T-helper 1 cell treated with Interleukin-12 subunit alpha and Interleukin-12 subunit beta and Interleukin-4 antibody, amounts not matched to agents 30 μg/mL and 1 μg/mL, for 36 hours (primary cell): ENCODE measurements around the gene NPHP3.

Experiments
- H3K27ac Mint-ChIP-seq: one replicate; pipeline ENCODE4 v1.8.0; 2021; ENCODE audit warnings: mild to moderate bottlenecking, mixed read lengths
- H3K27me3 Mint-ChIP-seq: one replicate; pipeline ENCODE4 v1.8.0; 2021; ENCODE audit warnings: low read depth, mixed read lengths
- H3K36me3 Mint-ChIP-seq: one replicate; pipeline ENCODE4 v1.8.0; 2021; ENCODE audit warnings: low read depth, mixed read lengths
- H3K4me1 Mint-ChIP-seq: one replicate; pipeline ENCODE4 v1.8.0; 2021; ENCODE audit warnings: low read depth, mixed read lengths
- H3K4me3 Mint-ChIP-seq: one replicate; pipeline ENCODE4 v1.8.0; 2021; ENCODE audit warnings: mild to moderate bottlenecking, moderate library complexity, mixed read lengths
- H3K9me3 Mint-ChIP-seq: one replicate; pipeline ENCODE4 v1.8.0; 2021; ENCODE audit warnings: mixed read lengths

Gene NPHP3

GRCh38 chr3:132716372-132716771, 5.8 kb downstream of the NPHP3 start:
- Mint-ChIP-seq H3K36me3 (peaks cover 22% of the 10 kb centered on the region), H3K9me3 (no peaks in the 10 kb centered on the region), H3K4me3 (no peak overlapping the region), H3K4me1 (peaks cover 17% of the 10 kb centered on the region), H3K27me3 (no peaks in the 10 kb centered on the region), H3K27ac (no peak overlapping the region)

GRCh38 chr3:132713977-132714727, 8.1 kb downstream of the NPHP3 start:
- Mint-ChIP-seq H3K4me1 (peaks cover 4% of the 10 kb centered on the region), H3K36me3 (peaks cover 29% of the 10 kb centered on the region), H3K9me3 (no peaks in the 10 kb centered on the region), H3K27me3 (no peaks in the 10 kb centered on the region), H3K27ac (no peak overlapping the region), H3K4me3 (no peak overlapping the region)

GRCh38 chr3:132710311-132710710, 11.9 kb downstream of the NPHP3 start:
- H3K27me3 Mint-ChIP-seq = no peaks in the 10 kb centered on the region
- peaks cover 39% of the 10 kb centered on the region for H3K36me3 Mint-ChIP-seq
- no peaks in the 10 kb centered on the region for H3K9me3 Mint-ChIP-seq
- H3K27ac Mint-ChIP-seq = no peak overlapping the region
- peaks cover 1% of the 10 kb centered on the region for H3K4me1 Mint-ChIP-seq
- no peak overlapping the region for H3K4me3 Mint-ChIP-seq

DNA sequence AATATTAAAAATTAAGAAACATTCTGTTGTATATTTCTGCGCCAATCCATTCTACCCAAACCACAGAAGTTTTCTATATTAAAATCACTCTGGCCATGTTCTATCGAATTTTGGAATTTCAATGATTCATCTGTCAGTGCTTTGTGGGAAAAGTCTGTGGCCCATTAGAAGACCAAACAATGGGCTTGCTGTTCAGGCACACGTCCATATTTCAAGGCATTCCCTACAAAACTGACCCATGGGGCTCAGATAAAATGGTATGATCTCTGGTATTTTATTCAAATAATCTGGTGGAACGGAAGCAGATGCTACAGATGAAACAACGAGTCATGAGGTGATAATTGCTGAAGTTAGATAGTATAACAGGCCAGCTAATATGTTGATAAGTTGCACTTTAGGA, 12.4 kb downstream of the NPHP3 start:
- no peak overlapping the region for H3K4me3 Mint-ChIP-seq
- no peaks in the 10 kb centered on the region for H3K27me3 Mint-ChIP-seq
- H3K27ac Mint-ChIP-seq = no peak overlapping the region
- H3K4me1 Mint-ChIP-seq = peaks cover 1% of the 10 kb centered on the region
- H3K9me3 Mint-ChIP-seq = no peaks in the 10 kb centered on the region
- H3K36me3 Mint-ChIP-seq = peaks cover 39% of the 10 kb centered on the region

DNA sequence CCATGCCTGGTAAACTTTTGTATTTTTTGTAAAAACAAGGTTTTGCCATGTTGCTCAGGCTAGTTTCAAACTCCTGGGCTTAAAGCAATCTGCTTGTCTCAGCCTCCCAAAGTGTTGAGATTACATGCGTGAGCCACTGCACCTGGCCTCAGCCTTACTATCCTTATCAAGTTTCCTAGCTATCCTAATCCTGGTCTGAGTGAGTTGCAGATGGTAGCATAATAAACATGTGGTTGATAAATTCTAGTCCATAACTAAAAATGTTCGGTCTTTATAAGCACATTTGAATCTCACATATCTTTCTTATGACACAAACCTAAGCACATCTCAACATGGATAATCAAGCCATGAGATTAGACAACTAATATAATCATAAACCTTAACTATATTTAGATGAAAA, 18.5 kb downstream of the NPHP3 start:
- H3K27me3 Mint-ChIP-seq = no peaks in the 10 kb centered on the region
- H3K36me3 Mint-ChIP-seq = peaks cover 42% of the 10 kb centered on the region
- H3K4me3 Mint-ChIP-seq = no peak overlapping the region
- H3K27ac Mint-ChIP-seq = no peak overlapping the region
- H3K4me1 Mint-ChIP-seq = no peaks in the 10 kb centered on the region
- no peaks in the 10 kb centered on the region for H3K9me3 Mint-ChIP-seq

GRCh38 chr3:132695422-132695821, 26.8 kb downstream of the NPHP3 start:
- H3K27me3 Mint-ChIP-seq = no peaks in the 10 kb centered on the region
- peaks cover 29% of the 10 kb centered on the region for H3K36me3 Mint-ChIP-seq
- H3K4me3 Mint-ChIP-seq = no peak overlapping the region
- H3K27ac Mint-ChIP-seq = no peak overlapping the region
- no peaks in the 10 kb centered on the region for H3K9me3 Mint-ChIP-seq
- H3K4me1 Mint-ChIP-seq = no peaks in the 10 kb centered on the region

GRCh38 chr3:132694991-132695390, 27.2 kb downstream of the NPHP3 start:
- no peak overlapping the region for H3K27ac Mint-ChIP-seq
- peaks cover 30% of the 10 kb centered on the region for H3K36me3 Mint-ChIP-seq
- H3K4me1 Mint-ChIP-seq = no peaks in the 10 kb centered on the region
- no peak overlapping the region for H3K4me3 Mint-ChIP-seq
- H3K27me3 Mint-ChIP-seq = no peaks in the 10 kb centered on the region
- H3K9me3 Mint-ChIP-seq = no peaks in the 10 kb centered on the region

GRCh38 chr3:132690040-132690439, 32.2 kb downstream of the NPHP3 start:
- Mint-ChIP-seq H3K27ac (no peak overlapping the region), H3K36me3 (peaks cover 31% of the 10 kb centered on the region), H3K9me3 (no peaks in the 10 kb centered on the region), H3K4me1 (no peaks in the 10 kb centered on the region), H3K27me3 (no peaks in the 10 kb centered on the region), H3K4me3 (no peak overlapping the region)

- H3K4me3 Mint-ChIP-seq = no peak overlapping the region
- H3K27ac Mint-ChIP-seq = no peak overlapping the region
- no peaks in the 10 kb centered on the region for H3K27me3 Mint-ChIP-seq
- H3K9me3 Mint-ChIP-seq = no peaks in the 10 kb centered on the region
- peaks cover 18% of the 10 kb centered on the region for H3K36me3 Mint-ChIP-seq
- no peaks in the 10 kb centered on the region for H3K4me1 Mint-ChIP-seq
Measured at GRCh38 chr3:132682201-132682600, 40.0 kb downstream of the NPHP3 start.

DNA sequence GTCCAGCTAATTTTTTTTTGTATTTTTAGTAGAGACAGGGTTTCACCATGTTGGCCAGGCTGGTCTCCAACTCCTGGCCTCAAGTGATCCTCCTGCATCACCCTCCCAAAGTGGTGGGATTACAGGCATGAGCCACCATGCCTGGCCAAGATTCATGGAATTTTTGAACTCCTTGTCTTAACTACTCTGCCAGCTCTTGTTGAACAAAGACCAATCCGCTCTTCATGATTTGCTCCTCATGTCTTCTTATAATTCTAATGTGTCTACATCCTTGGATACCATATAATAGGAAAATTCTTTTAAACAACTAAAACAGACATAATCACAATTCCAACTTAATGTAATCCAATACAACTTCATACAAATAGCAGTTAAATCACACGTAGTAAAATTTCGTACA, 40.8 kb downstream of the NPHP3 start:
- no peaks in the 10 kb centered on the region for H3K9me3 Mint-ChIP-seq
- no peaks in the 10 kb centered on the region for H3K27me3 Mint-ChIP-seq
- H3K4me3 Mint-ChIP-seq = no peak overlapping the region
- H3K4me1 Mint-ChIP-seq = no peaks in the 10 kb centered on the region
- H3K27ac Mint-ChIP-seq = no peak overlapping the region
- peaks cover 22% of the 10 kb centered on the region for H3K36me3 Mint-ChIP-seq

GRCh38 chr3:132679911-132680310, 42.3 kb downstream of the NPHP3 start:
- Mint-ChIP-seq H3K4me1 (no peaks in the 10 kb centered on the region), H3K27me3 (no peaks in the 10 kb centered on the region), H3K36me3 (peaks cover 27% of the 10 kb centered on the region), H3K4me3 (no peak overlapping the region), H3K27ac (no peak overlapping the region), H3K9me3 (no peaks in the 10 kb centered on the region)

DNA sequence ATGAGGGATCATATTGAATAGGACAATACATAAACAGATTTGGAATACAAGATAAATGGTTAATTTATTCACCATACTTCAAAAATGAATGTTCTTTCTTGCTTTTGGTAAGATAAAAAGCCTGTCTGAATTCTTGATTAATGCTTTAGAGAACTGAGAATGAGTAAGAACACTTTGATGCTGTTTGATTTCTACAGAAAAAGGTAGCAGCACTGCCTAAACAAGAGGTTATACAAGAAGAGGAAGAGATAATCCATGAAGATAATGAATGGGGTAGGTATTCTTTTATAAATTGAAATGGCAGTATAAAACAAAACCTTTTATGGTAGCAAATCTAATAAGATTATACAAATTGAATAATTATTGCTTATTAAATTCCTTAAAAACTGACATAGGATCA, 46.8 kb downstream of the NPHP3 start:
- Mint-ChIP-seq H3K9me3 (no peaks in the 10 kb centered on the region), H3K36me3 (peaks cover 23% of the 10 kb centered on the region), H3K27ac (no peak overlapping the region), H3K27me3 (no peaks in the 10 kb centered on the region), H3K4me3 (no peak overlapping the region), H3K4me1 (peaks cover 1% of the 10 kb centered on the region)

GRCh38 chr3:132669256-132669777, 52.9 kb downstream of the NPHP3 start:
- no peak overlapping the region for H3K27ac Mint-ChIP-seq
- H3K4me1 Mint-ChIP-seq = peaks cover 9% of the 10 kb centered on the region
- H3K9me3 Mint-ChIP-seq = no peaks in the 10 kb centered on the region
- no peaks in the 10 kb centered on the region for H3K27me3 Mint-ChIP-seq
- H3K4me3 Mint-ChIP-seq = no peak overlapping the region
- H3K36me3 Mint-ChIP-seq = peaks cover 17% of the 10 kb centered on the region

GRCh38 chr3:132665230-132665745, 56.9 kb downstream of the NPHP3 start:
- H3K4me1 Mint-ChIP-seq = peaks cover 23% of the 10 kb centered on the region
- H3K36me3 Mint-ChIP-seq = peaks cover 12% of the 10 kb centered on the region
- no peaks in the 10 kb centered on the region for H3K27me3 Mint-ChIP-seq
- no peak overlapping the region for H3K4me3 Mint-ChIP-seq
- H3K27ac Mint-ChIP-seq = no peak overlapping the region
- H3K9me3 Mint-ChIP-seq = no peaks in the 10 kb centered on the region

DNA sequence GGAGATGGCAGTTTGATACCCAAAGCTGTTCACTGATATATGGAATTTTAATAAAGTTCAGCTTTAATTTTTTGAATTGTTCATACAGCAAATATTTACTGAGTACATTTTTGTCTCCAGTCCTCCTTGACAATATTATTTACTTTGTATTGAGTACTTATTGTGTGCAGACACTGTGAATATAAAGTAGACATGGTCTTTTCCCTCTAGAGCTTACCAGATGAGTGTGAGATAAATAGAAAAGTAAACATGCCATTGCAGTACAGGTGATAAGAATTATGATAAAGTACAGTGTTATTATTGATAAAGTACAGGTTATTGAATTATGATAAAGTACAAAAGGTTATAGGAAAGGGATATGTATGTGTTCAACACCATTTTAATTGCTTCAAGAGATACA, 60.0 kb downstream of the NPHP3 start:
- H3K4me1 Mint-ChIP-seq = peaks cover 30% of the 10 kb centered on the region
- no peak overlapping the region for H3K4me3 Mint-ChIP-seq
- no peak overlapping the region for H3K27ac Mint-ChIP-seq
- no peaks in the 10 kb centered on the region for H3K9me3 Mint-ChIP-seq
- peaks cover 8% of the 10 kb centered on the region for H3K36me3 Mint-ChIP-seq
- no peaks in the 10 kb centered on the region for H3K27me3 Mint-ChIP-seq
